HEK293T (cell line): ENCODE measurements around the gene QRFP.

ENCODE experiments used
- CTBP1 ChIP-seq: fragments of 450-650 bp; IDR thresholded peaks from 2 replicates; pipeline ENCODE4 v1.6.1; 2016; ENCODE audit warnings: borderline replicate concordance
- FOXM1 ChIP-seq: fragments of 450-650 bp; IDR thresholded peaks from 2 replicates; pipeline ENCODE4 v1.6.1; 2017; ENCODE audit warnings: mild to moderate bottlenecking, borderline replicate concordance
- SP1 ChIP-seq: fragments of 450-650 bp; IDR thresholded peaks from 2 replicates; pipeline ENCODE4 v1.6.1; 2017

- no peak for TF ChIP-seq SP1
- TF ChIP-seq CTBP1: no peak
- no peak for TF ChIP-seq FOXM1
Observed at GRCh38 chr9:130854835-130855234, 41.8 kb downstream of the QRFP start.
